Endothelial cell of umbilical vein (primary cell): ENCODE measurements around the gene TRAP1. TPM values are rescaled to one million over a fixed set of nuclear protein-coding genes. Genes with fewer than 3 reads are reported as not detected.

Source experiments
- BruUV-seq: library from RNA; stranded (reverse); fragments of 400-500 nt; replicated peaks from 2 replicates; lab custom pipeline; 2021; lab: Mats Ljungman, UMichigan
- CTCF ChIA-PET: fragments of 300-600, 350-600 bp; sonication (Branson Sonifier 250); formaldehyde crosslinking; loops from one replicate; lab custom pipeline; 2021; ENCODE audit warnings: antibody characterized with exemption, inconsistent platforms; lab: Charles Lee
- POLR2A ChIA-PET: fragments of 300-600, 350-600 bp; sonication (Branson Sonifier 250); formaldehyde crosslinking; loops from one replicate; lab custom pipeline; 2021; ENCODE audit warnings: antibody characterized with exemption, inconsistent platforms; lab: Charles Lee
- DNase-seq: peaks from one replicate; pipeline ENCODE4 v3.0.0-alpha.2; 2011; ENCODE audit warnings: low read depth, low spot score
- FAIRE-seq: peaks from 2 replicates; lab custom pipeline; 2011; peaks lifted over from hg19 to GRCh38; lab: Jason Lieb, UNC
- H2AFZ ChIP-seq: 2 replicates; pipeline ENCODE4 v1.6.0; 2012; ENCODE audit warnings: low read depth, low read length, control low read depth, inconsistent platforms
- H3K27ac ChIP-seq: 2 replicates; pipeline ENCODE4 v1.5.1; 2011; ENCODE audit warnings: low read depth, mild to moderate bottlenecking, control low read depth, low read length, moderate library complexity; ENCODE audit not compliant: insufficient read depth
- H3K27me3 ChIP-seq, 2 experiments: 2 replicates each; pipeline versions ENCODE4 v1.6.0 to v1.6.1; 2011; ENCODE audit warnings: low read length in 2 of 2, mixed read lengths in 1 of 2; ENCODE audit not compliant: control insufficient read depth in 2 of 2, insufficient read depth in 2 of 2
- H3K36me3 ChIP-seq, 2 experiments: 2 replicates in 1 of 2; 3 replicates in 1 of 2; pipeline ENCODE4 v1.5.1; 2011; ENCODE audit warnings: low read length in 2 of 2, mild to moderate bottlenecking in 1 of 2, moderate library complexity in 1 of 2; ENCODE audit not compliant: control insufficient read depth in 2 of 2, insufficient read depth in 2 of 2; ENCODE audit errors: extremely low read depth in 1 of 2
- H3K4me1 ChIP-seq: 3 replicates; pipeline ENCODE4 v1.5.1; 2011; ENCODE audit warnings: mild to moderate bottlenecking, low read length; ENCODE audit not compliant: control insufficient read depth, insufficient read depth; ENCODE audit errors: extremely low read depth
- H3K4me2 ChIP-seq: 2 replicates; pipeline ENCODE4 v1.6.1; 2011; ENCODE audit warnings: low read length, control low read depth, mixed read lengths; ENCODE audit not compliant: insufficient read depth
- H3K4me3 ChIP-seq, 3 experiments: fragments of 200-600 bp in 1 of 3; sonication (generic), shearing (Covaris generic) in 1 of 3; replicated peaks in 1 of 3; 2 replicates each; pipeline ENCODE4 v1.5.1; 2011 to 2016; ENCODE audit warnings: control low read depth in 3 of 3, low read length in 3 of 3, mild to moderate bottlenecking in 2 of 3, inconsistent platforms in 1 of 3, low read depth in 1 of 3, moderate library complexity in 1 of 3; ENCODE audit not compliant: insufficient read depth in 1 of 3
- H3K79me2 ChIP-seq: 2 replicates; pipeline ENCODE4 v1.6.0; 2012; ENCODE audit warnings: low read length, inconsistent platforms; ENCODE audit not compliant: control insufficient read depth, insufficient read depth
- H3K9ac ChIP-seq: replicated peaks from 2 replicates; pipeline ENCODE3; 2011; ENCODE audit warnings: low read length, control low read depth; ENCODE audit not compliant: insufficient read depth; ENCODE audit errors: extremely low read depth
- H3K9me1 ChIP-seq: replicated peaks from 3 replicates; pipeline ENCODE4 v1.6.0; 2011; ENCODE audit warnings: mild to moderate bottlenecking, low read length; ENCODE audit not compliant: control insufficient read depth, insufficient read depth; ENCODE audit errors: extremely low read depth
- H3K9me3 ChIP-seq: replicated peaks from 2 replicates; pipeline ENCODE4 v1.5.1; 2012; ENCODE audit warnings: low read length, inconsistent platforms; ENCODE audit not compliant: control insufficient read depth, insufficient read depth
- H4K20me1 ChIP-seq: replicated peaks from 2 replicates; pipeline ENCODE3; 2011; ENCODE audit warnings: mild to moderate bottlenecking, low read length; ENCODE audit not compliant: control insufficient read depth, insufficient read depth; ENCODE audit errors: extremely low read depth
- EZH2 ChIP-seq: IDR thresholded peaks from 2 replicates; pipeline ENCODE4 v1.6.1; 2012; ENCODE audit warnings: borderline replicate concordance, low read depth, mild to moderate bottlenecking, moderate library complexity, low read length, inconsistent platforms; ENCODE audit not compliant: severe bottlenecking
- FOS ChIP-seq: IDR thresholded peaks from 2 replicates; pipeline ENCODE4 v1.6.1; 2011; ENCODE audit warnings: mild to moderate bottlenecking, low read length, moderate library complexity, borderline replicate concordance; ENCODE audit not compliant: insufficient read depth
- JUN ChIP-seq: IDR thresholded peaks from 2 replicates; pipeline ENCODE4 v1.6.1; 2011; ENCODE audit warnings: borderline replicate concordance, low read depth; ENCODE audit not compliant: insufficient read length, insufficient read depth
- MAX ChIP-seq: IDR thresholded peaks from 2 replicates; pipeline ENCODE4 v1.6.1; 2011; ENCODE audit not compliant: insufficient read depth, insufficient read length
- MYC ChIP-seq: IDR thresholded peaks from one replicate; pipeline ENCODE4 v1.6.1; 2011; ENCODE audit warnings: mild to moderate bottlenecking, low read depth, low read length
- POLR2A ChIP-seq: IDR thresholded peaks from 2 replicates; pipeline ENCODE4 v1.6.1; 2012; ENCODE audit warnings: low read depth, mild to moderate bottlenecking, control low read depth, low read length
- dilution Hi-C: fragments of 300-500 bp; cut with MboI; formaldehyde crosslinking; loops from one replicate; pipeline ENCODE4 v1.15.0; 2019; ENCODE audit warnings: low sequenced_read_pairs; ENCODE audit not compliant: extremely low pct_ligation_motif_present
- intact Hi-C: fragments of 100-400 bp; cut with micrococcal nuclease; formaldehyde crosslinking; loops from one replicate; pipeline ENCODE4 v1.10.0; 2022
- polyA plus RNA-seq, 4 experiments: library from polyadenylated mRNA; depleted of rRNA in 3 of 4; stranded (reverse) in 3 of 4; unstranded in 1 of 4; fragments of >200 nt; gene quantifications; 2 replicates each; pipeline versions ENCODE4 v1.2.1 to v1.2.3, GENCODE V29; 2011 to 2012; ENCODE audit warnings: missing spikeins in 1 of 4
- total RNA-seq: library from RNA; stranded (reverse); gene quantifications from 2 replicates; pipeline ENCODE4 v1.2.3, GENCODE V29; 2021
- TF ChIP-seq, protein P1 (sequence below), 2 donors: IDR thresholded peaks; 1 replicate in 1 of 2; 2 replicates in 1 of 2; pipeline ENCODE4 v1.5.1; 2011; ENCODE audit warnings: low read length in 2 of 2, mild to moderate bottlenecking in 2 of 2, moderate library complexity in 2 of 2, control low read depth in 1 of 2, inconsistent platforms in 1 of 2, low read depth in 1 of 2; ENCODE audit not compliant: insufficient read depth in 1 of 2; ENCODE audit errors: extremely low read depth in 1 of 2

TRAP1 gene
- total and polyA plus RNA-seq, 2 donors (not counting 3 experiments of a cell fraction or from before 2014, with no cell fraction given): 95.6 to 102 TPM

DNA sequence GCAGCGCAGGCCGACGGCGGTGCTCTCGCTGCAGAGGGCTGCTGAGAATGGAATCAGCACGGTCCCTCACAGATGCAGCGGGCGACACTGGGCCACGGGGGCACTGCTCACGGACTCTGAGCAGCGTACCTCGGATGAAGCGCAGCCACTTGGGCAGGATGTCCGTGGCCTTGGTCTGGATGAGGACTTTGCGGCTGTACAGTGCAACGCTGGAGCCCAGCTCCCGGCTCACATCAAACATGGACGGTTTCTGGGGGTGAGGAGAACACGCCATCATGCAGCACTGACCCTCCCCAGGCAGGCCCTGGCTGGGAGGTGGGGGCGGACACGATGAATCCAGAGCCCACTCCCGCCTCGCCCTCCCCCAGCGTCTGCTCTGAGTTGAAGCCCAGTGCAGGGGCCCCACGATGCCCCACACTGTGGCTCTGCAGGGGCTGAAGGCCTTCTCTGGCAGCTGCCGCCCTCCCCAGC is 44.7 kb downstream of the TRAP1 start:
- Histone ChIP-seq H2AFZ (no peak overlapping the region), H4K20me1 (no peaks in the 10 kb centered on the region), H3K9me3 (no peaks in the 10 kb centered on the region), H3K4me3 (no peak overlapping the region), H3K9me1 (no peaks in the 10 kb centered on the region), H3K27ac (no peak overlapping the region), H3K4me2 (no peak overlapping the region), H3K4me1 (peaks cover 12% of the 10 kb centered on the region), H3K79me2 (no peaks in the 10 kb centered on the region), H3K9ac (no peak overlapping the region), H3K27me3 (no peaks in the 10 kb centered on the region), H3K36me3 (peaks cover 2 to 17% of the 10 kb centered on the region in 2 experiments)
- POLR2A ChIA-PET: no interaction called here
- BruUV-seq: no TSS peak
- DNase-seq (no peak), FAIRE-seq (no peak)
- intact Hi-C loops (no loop called here), dilution Hi-C loops (no loop called here)
- CTCF ChIA-PET: interaction anchor here (0.6 kb wide), 1 partner anchor 19 kb away, joined by 4 read pairs; no protein-coding TSS in a partner anchor
- TF ChIP-seq MYC: no peak
- no peak for TF ChIP-seq MAX
- TF ChIP-seq, protein P1, sequence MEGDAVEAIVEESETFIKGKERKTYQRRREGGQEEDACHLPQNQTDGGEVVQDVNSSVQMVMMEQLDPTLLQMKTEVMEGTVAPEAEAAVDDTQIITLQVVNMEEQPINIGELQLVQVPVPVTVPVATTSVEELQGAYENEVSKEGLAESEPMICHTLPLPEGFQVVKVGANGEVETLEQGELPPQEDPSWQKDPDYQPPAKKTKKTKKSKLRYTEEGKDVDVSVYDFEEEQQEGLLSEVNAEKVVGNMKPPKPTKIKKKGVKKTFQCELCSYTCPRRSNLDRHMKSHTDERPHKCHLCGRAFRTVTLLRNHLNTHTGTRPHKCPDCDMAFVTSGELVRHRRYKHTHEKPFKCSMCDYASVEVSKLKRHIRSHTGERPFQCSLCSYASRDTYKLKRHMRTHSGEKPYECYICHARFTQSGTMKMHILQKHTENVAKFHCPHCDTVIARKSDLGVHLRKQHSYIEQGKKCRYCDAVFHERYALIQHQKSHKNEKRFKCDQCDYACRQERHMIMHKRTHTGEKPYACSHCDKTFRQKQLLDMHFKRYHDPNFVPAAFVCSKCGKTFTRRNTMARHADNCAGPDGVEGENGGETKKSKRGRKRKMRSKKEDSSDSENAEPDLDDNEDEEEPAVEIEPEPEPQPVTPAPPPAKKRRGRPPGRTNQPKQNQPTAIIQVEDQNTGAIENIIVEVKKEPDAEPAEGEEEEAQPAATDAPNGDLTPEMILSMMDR (IDR thresholded peaks at IDR 0.05; ENCODE audit: extremely low read depth in 1 of 2, insufficient read depth in 1 of 2, low read depth in 1 of 2, low read length in 2 of 2): no peak
- TF ChIP-seq EZH2: no peak
- no peak for TF ChIP-seq JUN
- no peak for TF ChIP-seq FOS
- TF ChIP-seq POLR2A: no peak
